SH-SY5Y (cell line): Measurements from ENCODE around the gene CCDC85C.

Experiments
- GATA2 ChIP-seq: IDR thresholded peaks from 2 replicates; pipeline ENCODE4 v1.6.1; 2011; ENCODE audit warnings: mild to moderate bottlenecking, low read depth, low read length
- GATA3 ChIP-seq: IDR thresholded peaks from 2 replicates; pipeline ENCODE4 v1.6.1; 2011; ENCODE audit warnings: low read depth, mild to moderate bottlenecking, low read length, moderate library complexity

CCDC85C gene

GRCh38 chr14:99592933-99593753, 10.9 kb downstream of the CCDC85C start:
- TF ChIP-seq GATA2 (no peak), GATA3 (no peak)

- TF ChIP-seq GATA2 (no peak), GATA3 (no peak)
Measured at GRCh38 chr14:99592394-99592793, 11.6 kb downstream of the CCDC85C start.

DNA sequence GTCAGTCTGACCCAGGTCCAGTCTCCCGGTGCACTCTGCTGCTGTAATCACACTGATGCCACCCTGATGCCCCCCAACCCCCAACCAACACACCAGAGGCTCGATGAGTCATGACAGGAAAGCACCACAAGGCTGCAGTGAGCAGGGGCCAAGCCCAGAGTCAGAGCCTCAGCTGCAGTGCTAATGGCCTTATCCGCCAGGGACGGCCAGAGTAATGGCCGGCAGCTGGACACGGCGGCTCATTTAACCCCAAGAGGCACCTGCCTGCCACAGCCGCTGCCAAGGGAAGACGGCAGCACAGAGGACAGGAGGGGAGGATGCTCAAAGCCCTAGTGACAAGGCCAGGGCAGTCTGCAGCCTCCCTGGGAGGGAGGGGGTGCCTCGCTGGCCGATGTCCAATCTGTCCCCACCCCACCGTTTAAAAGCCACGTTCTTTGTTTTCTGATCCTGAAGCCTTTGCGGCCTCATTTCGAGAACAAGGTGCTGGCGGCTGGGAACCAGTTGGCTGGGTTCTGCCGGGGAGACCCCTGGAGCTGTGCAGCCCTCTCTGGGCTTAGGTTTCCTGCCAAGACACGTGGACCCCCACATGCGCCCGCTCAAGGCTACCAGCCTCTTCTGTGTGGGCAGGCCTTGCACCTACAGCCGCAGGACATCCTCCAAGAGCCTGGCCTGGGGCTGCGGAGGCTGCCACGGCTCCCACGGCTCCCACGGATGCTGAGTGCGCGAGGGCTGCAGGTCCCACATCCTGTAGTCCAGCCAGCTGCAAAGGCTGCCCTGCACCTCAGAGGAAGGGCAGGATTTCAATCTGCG, 13.1 kb downstream of the CCDC85C start:
- TF ChIP-seq GATA3 = no peak
- TF ChIP-seq GATA2 = no peak

GRCh38 chr14:99589651-99590530, 14.1 kb downstream of the CCDC85C start:
- no peak for TF ChIP-seq GATA2
- TF ChIP-seq GATA3 = no peak

GRCh38 chr14:99589031-99589441, 15.0 kb downstream of the CCDC85C start:
- TF ChIP-seq GATA2 = no peak
- TF ChIP-seq GATA3 = no peak

- TF ChIP-seq GATA2 = no peak
- no peak for TF ChIP-seq GATA3
Measured at GRCh38 chr14:99587460-99588278, 16.3 kb downstream of the CCDC85C start.

GRCh38 chr14:99586761-99587459, 17.1 kb downstream of the CCDC85C start:
- TF ChIP-seq GATA3 = no peak
- no peak for TF ChIP-seq GATA2

DNA sequence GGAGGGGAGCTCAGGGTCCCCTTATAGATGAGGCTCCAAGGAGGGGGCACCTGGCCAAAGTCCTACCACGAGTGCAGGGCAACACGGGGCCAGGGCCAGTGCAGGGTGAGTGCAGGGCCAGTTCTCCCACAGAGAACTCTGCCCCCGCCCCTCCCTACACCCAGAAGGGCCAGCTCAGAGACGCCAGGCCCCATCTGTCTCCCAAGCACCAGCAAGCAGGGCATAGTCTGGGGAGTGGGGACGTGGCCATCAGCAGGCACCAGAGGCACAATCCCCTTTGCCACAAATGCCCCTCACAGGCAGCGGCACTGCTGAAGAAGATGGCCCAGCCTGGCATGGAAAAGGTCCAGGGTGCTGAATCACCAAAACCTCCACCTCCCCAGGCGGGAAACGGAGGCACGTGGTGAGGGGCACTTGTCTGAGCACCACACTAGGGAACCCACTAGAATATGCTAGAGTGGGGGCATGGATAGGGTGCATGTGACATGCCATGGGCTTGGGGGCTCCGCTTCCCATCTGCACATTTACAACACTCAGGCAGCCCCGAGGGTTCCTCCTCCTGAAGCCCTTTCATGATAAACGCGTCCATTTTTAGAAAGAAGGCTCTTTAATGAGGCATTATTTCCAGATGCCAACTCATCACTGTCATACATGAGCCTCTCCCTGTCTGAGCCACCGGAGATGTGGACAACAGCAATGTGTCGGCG, 17.8 kb downstream of the CCDC85C start:
- TF ChIP-seq GATA3 = no peak

GRCh38 chr14:99584823-99585222, 19.2 kb downstream of the CCDC85C start:
- TF ChIP-seq GATA3 = no peak

GRCh38 chr14:99581938-99582337, 22.1 kb downstream of the CCDC85C start:
- no peak for TF ChIP-seq GATA2

DNA sequence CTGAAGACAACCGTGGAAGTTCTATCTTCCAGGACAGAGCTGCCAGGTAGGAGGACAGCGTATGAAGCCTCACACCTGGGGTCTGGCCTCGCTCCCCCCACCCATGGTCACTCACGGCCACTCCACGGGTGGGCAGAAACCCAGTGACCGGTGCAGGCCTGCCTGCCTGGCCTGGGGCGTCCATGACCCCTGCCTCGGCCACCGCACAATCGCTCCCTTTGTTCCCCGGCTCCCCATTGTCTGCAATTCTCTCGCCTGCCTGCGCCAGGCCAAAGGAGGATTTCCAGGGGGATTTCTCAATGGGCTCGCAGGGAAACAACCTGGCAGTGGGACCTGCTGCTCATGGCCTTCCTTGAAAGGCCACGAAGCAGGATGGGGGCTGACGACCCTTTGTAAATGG, 22.6 kb downstream of the CCDC85C start:
- TF ChIP-seq GATA2 (no peak), GATA3 (no peak)

DNA sequence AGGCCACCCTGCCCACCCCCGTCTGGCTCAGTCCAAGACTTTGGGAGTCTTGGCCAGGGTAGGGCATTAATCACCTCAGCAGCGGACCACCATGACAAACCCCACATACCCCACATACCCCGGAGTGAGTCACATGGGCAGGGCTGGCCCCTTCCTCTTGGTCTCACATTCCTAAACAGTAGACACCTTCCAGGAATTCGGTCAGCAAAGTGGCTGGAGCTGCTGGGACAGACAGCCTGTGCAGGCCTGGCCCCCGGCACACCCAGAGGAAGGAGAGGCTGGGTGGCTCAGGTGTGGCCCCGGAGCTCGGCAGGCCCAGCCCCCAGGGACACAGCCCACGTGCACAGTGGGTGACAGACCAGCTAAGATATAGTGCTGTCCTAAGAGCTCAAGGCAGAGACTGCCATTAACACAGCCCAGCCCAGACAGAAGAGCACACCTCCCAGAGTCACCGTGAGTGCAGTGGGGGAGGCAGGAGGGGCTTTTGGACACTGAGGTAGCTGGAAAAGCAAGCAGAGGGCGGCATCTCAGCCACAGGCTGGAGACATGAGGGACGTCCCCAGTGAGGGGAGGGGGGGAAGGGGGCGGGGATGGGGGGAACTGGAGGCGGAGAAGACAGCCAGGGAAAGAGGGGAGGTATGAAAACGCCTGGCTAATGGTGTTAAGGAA, 24.0 kb downstream of the CCDC85C start:
- TF ChIP-seq GATA3 (no peak), GATA2 (no peak)
